ENCODE results near the gene ANKRD12. TPM values are rescaled to one million over a fixed set of nuclear protein-coding genes. Genes with fewer than 3 reads are reported as not detected.
A peak's percentile ranks its signal among the peaks of the same experiment; 100 is the strongest.

The ANKRD12 gene
- total RNA-seq, 1 experiment from 2014 or later: 30.7 TPM

GRCh38 chr18:9113468-9114149 is 23.0 kb upstream of the ANKRD12 start:
- Histone ChIP-seq H3K27me3 (ENCODE audit: control insufficient read depth, insufficient read depth, low read length) (no peaks in the 10 kb centered on the region), H3K4me3 (ENCODE audit: low read depth in 2 of 2, low read length in 2 of 2) (no peak overlapping the region), H3K36me3 (ENCODE audit: control insufficient read depth, insufficient read depth, low read length) (peaks cover 4% of the 10 kb centered on the region; the same call in 1 of the 2 replicates), H3K27ac (ENCODE audit: low read length) (peak overlapping the region; percentile 42; the same call in 1 of the 2 replicates), H3K4me1 (ENCODE audit: control insufficient read depth, insufficient read depth, low read length) (peaks cover 40% of the 10 kb centered on the region), H3K9me3 (ENCODE audit: control insufficient read depth, insufficient read depth, low read depth, low read length) (no peaks in the 10 kb centered on the region)
- DNase-seq (ENCODE audit: low read depth, low spot score): no peak
- BruUV-seq (replicated peaks): no TSS peak
- in situ Hi-C loops (cut with HindIII; ENCODE audit: low pct_unique_long_range_greater_than_20kb, low sequenced_read_pairs) (no loop called here), intact Hi-C loops (cut with micrococcal nuclease; ENCODE audit: unreplicated experiment) (no loop called here)
- ChIA-PET POLR2A (no interaction called here), CTCF (no interaction called here)
- no peak for ATAC-seq
- TF ChIP-seq POLR2AphosphoS5 (IDR thresholded peaks at IDR 0.05; ENCODE audit: low read depth, low read length): no peak
- TF ChIP-seq, protein P1, sequence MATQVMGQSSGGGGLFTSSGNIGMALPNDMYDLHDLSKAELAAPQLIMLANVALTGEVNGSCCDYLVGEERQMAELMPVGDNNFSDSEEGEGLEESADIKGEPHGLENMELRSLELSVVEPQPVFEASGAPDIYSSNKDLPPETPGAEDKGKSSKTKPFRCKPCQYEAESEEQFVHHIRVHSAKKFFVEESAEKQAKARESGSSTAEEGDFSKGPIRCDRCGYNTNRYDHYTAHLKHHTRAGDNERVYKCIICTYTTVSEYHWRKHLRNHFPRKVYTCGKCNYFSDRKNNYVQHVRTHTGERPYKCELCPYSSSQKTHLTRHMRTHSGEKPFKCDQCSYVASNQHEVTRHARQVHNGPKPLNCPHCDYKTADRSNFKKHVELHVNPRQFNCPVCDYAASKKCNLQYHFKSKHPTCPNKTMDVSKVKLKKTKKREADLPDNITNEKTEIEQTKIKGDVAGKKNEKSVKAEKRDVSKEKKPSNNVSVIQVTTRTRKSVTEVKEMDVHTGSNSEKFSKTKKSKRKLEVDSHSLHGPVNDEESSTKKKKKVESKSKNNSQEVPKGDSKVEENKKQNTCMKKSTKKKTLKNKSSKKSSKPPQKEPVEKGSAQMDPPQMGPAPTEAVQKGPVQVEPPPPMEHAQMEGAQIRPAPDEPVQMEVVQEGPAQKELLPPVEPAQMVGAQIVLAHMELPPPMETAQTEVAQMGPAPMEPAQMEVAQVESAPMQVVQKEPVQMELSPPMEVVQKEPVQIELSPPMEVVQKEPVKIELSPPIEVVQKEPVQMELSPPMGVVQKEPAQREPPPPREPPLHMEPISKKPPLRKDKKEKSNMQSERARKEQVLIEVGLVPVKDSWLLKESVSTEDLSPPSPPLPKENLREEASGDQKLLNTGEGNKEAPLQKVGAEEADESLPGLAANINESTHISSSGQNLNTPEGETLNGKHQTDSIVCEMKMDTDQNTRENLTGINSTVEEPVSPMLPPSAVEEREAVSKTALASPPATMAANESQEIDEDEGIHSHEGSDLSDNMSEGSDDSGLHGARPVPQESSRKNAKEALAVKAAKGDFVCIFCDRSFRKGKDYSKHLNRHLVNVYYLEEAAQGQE (IDR thresholded peaks at IDR 0.05; ENCODE audit: insufficient read depth in 1 of 2, low read depth in 2 of 2, low read length in 1 of 2): no peak
- TF ChIP-seq TCF7L2 (IDR thresholded peaks at IDR 0.05; ENCODE audit: low read depth, low read length): no peak
- TF ChIP-seq, protein P2, sequence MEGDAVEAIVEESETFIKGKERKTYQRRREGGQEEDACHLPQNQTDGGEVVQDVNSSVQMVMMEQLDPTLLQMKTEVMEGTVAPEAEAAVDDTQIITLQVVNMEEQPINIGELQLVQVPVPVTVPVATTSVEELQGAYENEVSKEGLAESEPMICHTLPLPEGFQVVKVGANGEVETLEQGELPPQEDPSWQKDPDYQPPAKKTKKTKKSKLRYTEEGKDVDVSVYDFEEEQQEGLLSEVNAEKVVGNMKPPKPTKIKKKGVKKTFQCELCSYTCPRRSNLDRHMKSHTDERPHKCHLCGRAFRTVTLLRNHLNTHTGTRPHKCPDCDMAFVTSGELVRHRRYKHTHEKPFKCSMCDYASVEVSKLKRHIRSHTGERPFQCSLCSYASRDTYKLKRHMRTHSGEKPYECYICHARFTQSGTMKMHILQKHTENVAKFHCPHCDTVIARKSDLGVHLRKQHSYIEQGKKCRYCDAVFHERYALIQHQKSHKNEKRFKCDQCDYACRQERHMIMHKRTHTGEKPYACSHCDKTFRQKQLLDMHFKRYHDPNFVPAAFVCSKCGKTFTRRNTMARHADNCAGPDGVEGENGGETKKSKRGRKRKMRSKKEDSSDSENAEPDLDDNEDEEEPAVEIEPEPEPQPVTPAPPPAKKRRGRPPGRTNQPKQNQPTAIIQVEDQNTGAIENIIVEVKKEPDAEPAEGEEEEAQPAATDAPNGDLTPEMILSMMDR (IDR thresholded peaks at IDR 0.05): no peak
- no peak for TF ChIP-seq SIN3A (IDR thresholded peaks at IDR 0.05; ENCODE audit: borderline replicate concordance, insufficient read depth, low read depth, low read length)

DNA sequence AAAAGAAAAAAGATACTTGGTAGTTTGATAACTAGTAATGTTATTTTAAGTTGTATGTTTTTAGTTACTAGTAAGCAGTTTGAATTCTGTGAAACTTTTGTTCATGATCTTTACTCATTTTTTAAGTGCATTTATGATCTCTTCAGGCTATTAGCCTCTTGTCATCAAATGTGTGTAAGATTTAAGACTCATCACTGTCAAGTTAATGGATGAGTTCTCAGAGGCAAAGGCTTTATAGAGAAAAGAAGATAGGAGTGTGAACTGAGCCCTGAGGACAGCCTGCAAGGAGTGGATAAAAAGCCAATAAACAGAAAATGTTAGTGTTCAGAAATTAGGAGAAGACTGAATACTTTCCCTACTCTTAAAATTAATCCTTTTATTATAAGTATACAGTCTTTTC is 20.6 kb upstream of the ANKRD12 start:
- POLR2A ChIA-PET: no interaction called here
- Histone ChIP-seq H3K4me3 (ENCODE audit: low read depth in 2 of 2, low read length in 2 of 2) (no peak overlapping the region), H3K27me3 (ENCODE audit: control insufficient read depth, insufficient read depth, low read length) (no peaks in the 10 kb centered on the region), H3K9me3 (ENCODE audit: control insufficient read depth, insufficient read depth, low read depth, low read length) (no peaks in the 10 kb centered on the region), H3K27ac (ENCODE audit: low read length) (peak overlapping the region; percentile 83), H3K36me3 (ENCODE audit: control insufficient read depth, insufficient read depth, low read length) (peaks cover 21% of the 10 kb centered on the region; the same call in 1 of the 2 replicates), H3K4me1 (ENCODE audit: control insufficient read depth, insufficient read depth, low read length) (peaks cover 29% of the 10 kb centered on the region)
- CTCF ChIA-PET: no interaction called here
- in situ Hi-C loops (cut with HindIII; ENCODE audit: low pct_unique_long_range_greater_than_20kb, low sequenced_read_pairs): no loop called here
- intact Hi-C loops (cut with micrococcal nuclease; ENCODE audit: unreplicated experiment): no loop called here
- BruUV-seq (replicated peaks): no TSS peak
- no peak for ATAC-seq
- DNase-seq (ENCODE audit: low read depth, low spot score): no peak
- TF ChIP-seq POLR2AphosphoS5 (IDR thresholded peaks at IDR 0.05; ENCODE audit: low read depth, low read length) (no peak), TCF7L2 (IDR thresholded peaks at IDR 0.05; ENCODE audit: low read depth, low read length) (no peak), SIN3A (IDR thresholded peaks at IDR 0.05; ENCODE audit: borderline replicate concordance, insufficient read depth, low read depth, low read length) (no peak)
- TF ChIP-seq, protein P2 (IDR thresholded peaks at IDR 0.05): no peak
- TF ChIP-seq, protein P1 (IDR thresholded peaks at IDR 0.05; ENCODE audit: insufficient read depth in 1 of 2, low read depth in 2 of 2, low read length in 1 of 2): no peak
